ENCODE data around the gene EDNRA. TPM values are rescaled to one million over a fixed set of nuclear protein-coding genes. Genes with fewer than 3 reads are reported as not detected.

EDNRA gene
- total and polyA plus RNA-seq, 2 of the 8 experiments (the other 6 are each of a cell fraction or from before 2014, with no cell fraction given): 1.7 to 3.3 TPM

GRCh38 chr4:147485167-147485566 lies 4.3 kb downstream of the EDNRA start:
- FAIRE-seq: no peak
- H3K9me3 ChIP-seq (ENCODE audit: insufficient read depth in 2 of 2, low read depth in 1 of 2, low read length in 1 of 2): no peaks in the 10 kb centered on the region
- H2BK120ac ChIP-seq (replicated peaks; ENCODE audit: low read depth, low read length): no peak overlapping the region
- no peak for DNase-seq (ENCODE audit: low read depth in 1 of 2, low spot score in 2 of 2)
- no peak overlapping the region for H2BK12ac ChIP-seq (ENCODE audit: low read depth, low read length)
- no peak overlapping the region for H3K4me2 ChIP-seq (ENCODE audit: insufficient read depth in 1 of 2, low read depth in 2 of 2, low read length in 2 of 2)
- H4K91ac ChIP-seq (replicated peaks; ENCODE audit: insufficient read length, low read length): no peak overlapping the region
- POLR2A ChIA-PET (ENCODE audit: partially characterized antibody): interaction anchor here (0.5 kb wide), 1 partner anchor 199 kb away, joined by 3 read pairs; the partner anchor contains the start of gene PRMT9
- H3K23ac ChIP-seq (ENCODE audit: insufficient read length): no peak overlapping the region
- H3K36me3 ChIP-seq (ENCODE audit: control insufficient read depth in 2 of 4, insufficient read depth in 4 of 4, low read length in 3 of 4): no peaks in the 10 kb centered on the region
- peaks cover 6% of the 10 kb centered on the region; the same call in 1 of the 2 replicates for H3K23me2 ChIP-seq (ENCODE audit: low read depth, low read length)
- CTCF ChIA-PET (ENCODE audit: partially characterized antibody): interaction anchor here (1.5 to 2.9 kb wide), 2 partner anchors 48 to 78 kb away, joined by 3 to 11 read pairs; no protein-coding TSS in a partner anchor
- H2AFZ ChIP-seq (ENCODE audit: low read length): no peak overlapping the region
- H3K56ac ChIP-seq (replicated peaks; ENCODE audit: insufficient read length, low read depth, low read length): no peak overlapping the region
- H3K27me3 ChIP-seq (replicated peaks in 1 of 4; ENCODE audit: control insufficient read depth in 3 of 4, extremely low read depth in 1 of 4, insufficient read depth in 3 of 4, low read length in 3 of 4): peaks cover 0 to 19% (median 14%) of the 10 kb centered on the region in 4 experiments; a peak in 6 of 7 replicates
- H4K8ac ChIP-seq (ENCODE audit: extremely low read depth, insufficient read depth, low read length): no peak overlapping the region
- no peak overlapping the region for H4K5ac ChIP-seq (ENCODE audit: insufficient read length, low read depth, low read length)
- H2BK15ac ChIP-seq (ENCODE audit: low read length): no peak overlapping the region
- H4K20me1 ChIP-seq (replicated peaks in 1 of 2; ENCODE audit: control insufficient read depth in 1 of 2, insufficient read depth in 2 of 2, low read length in 2 of 2): no peaks in the 10 kb centered on the region
- WGBS, 2 experiments (ENCODE audit: extremely low coverage in 1 of 2, insufficient coverage in 1 of 2, insufficient read length in 1 of 2, insufficient replicate concordance in 2 of 2, low coverage in 1 of 2, low lambda C conversion rate in 2 of 2, missing lambda C conversion rate in 1 of 2): 98% methylated on average over 2 of the region's 2 CpGs; no CpG with 5 or more reads in 1 of the 2 experiments
- no peak overlapping the region for H3K4me3 ChIP-seq (ENCODE audit: extremely low read depth in 1 of 4, insufficient read depth in 2 of 4, low read depth in 3 of 4, low read length in 4 of 4)
- no peaks in the 10 kb centered on the region for H3K79me1 ChIP-seq (ENCODE audit: low read depth, low read length)
- no peak overlapping the region for H3K14ac ChIP-seq (ENCODE audit: insufficient read length)
- no peak overlapping the region for H3K18ac ChIP-seq (ENCODE audit: extremely low read depth, low read length)
- no peak overlapping the region for H2AK5ac ChIP-seq (ENCODE audit: low read depth, low read length)
- no peak overlapping the region for H3K9ac ChIP-seq (replicated peaks in 1 of 4; ENCODE audit: extremely low read depth in 1 of 4, low read depth in 3 of 4, low read length in 3 of 4)
- TF ChIP-seq EGR1 (IDR thresholded peaks at IDR 0.05; ENCODE audit: borderline replicate concordance, low read depth, low read length): no peak
- TF ChIP-seq CHD1 (IDR thresholded peaks at IDR 0.05; ENCODE audit: low read depth, low read length): no peak
- H2BK20ac ChIP-seq (ENCODE audit: low read length): no peak overlapping the region
- no peak overlapping the region for H2BK5ac ChIP-seq (ENCODE audit: low read depth, low read length)
- H3K79me2 ChIP-seq (ENCODE audit: control insufficient read depth in 1 of 2, insufficient read depth in 2 of 2, low read length in 2 of 2): no peaks in the 10 kb centered on the region
- H3K27ac ChIP-seq (ENCODE audit: low read depth, low read length): no peak overlapping the region
- H3K4me1 ChIP-seq (replicated peaks in 1 of 4; ENCODE audit: control insufficient read depth in 3 of 4, insufficient read depth in 4 of 4, low read length in 3 of 4): no peaks in the 10 kb centered on the region; a peak in 1 of 7 replicates
- no peak overlapping the region for H3K4ac ChIP-seq (replicated peaks; ENCODE audit: insufficient read length, low read depth, low read length)

Data from H1 (cell line).